SIG-M5 treated with dmso at 0.1 percent for 504 hours (cell line): ENCODE measurements around the gene DHFR.
"Not testable (repeated sequence)": the region's sequence is repeated elsewhere in the genome, so short reads cannot be mapped to it uniquely, and the experiment has no call there.

ENCODE experiments used
- DNase-seq: peaks from one replicate; lab custom pipeline; 2025; ENCODE audit not compliant: unreplicated experiment; lab: John Stamatoyannopoulos, UW

Gene DHFR

GRCh38 chr5:80597500-80597899, 57.3 kb downstream of the DHFR start:
- DNase-seq, result no peak

- DNase-seq, result no peak
Measured at GRCh38 chr5:80594810-80595209, 60.0 kb downstream of the DHFR start.

- no peak for DNase-seq
Measured at GRCh38 chr5:80592761-80593160, 62.0 kb downstream of the DHFR start.

- DNase-seq, result no peak
Measured at GRCh38 chr5:80592105-80592504, 62.7 kb downstream of the DHFR start.

- DNase-seq, result no peak
Measured at GRCh38 chr5:80591352-80591751, 63.4 kb downstream of the DHFR start.

- no peak for DNase-seq
Measured at GRCh38 chr5:80590766-80591165, 64.0 kb downstream of the DHFR start.

GRCh38 chr5:80588858-80589540, 65.8 kb downstream of the DHFR start:
- no peak for DNase-seq

- DNase-seq, result no peak
Measured at GRCh38 chr5:80584770-80585169, 70.0 kb downstream of the DHFR start.

GRCh38 chr5:80580291-80580690, 74.5 kb downstream of the DHFR start:
- DNase-seq, result not testable (repeated sequence)

GRCh38 chr5:80579050-80579449, 75.7 kb downstream of the DHFR start:
- DNase-seq, result no peak

- DNase-seq, result no peak
Measured at GRCh38 chr5:80577707-80578106, 77.1 kb downstream of the DHFR start.

GRCh38 chr5:80576383-80576782, 78.4 kb downstream of the DHFR start:
- no peak for DNase-seq
